Neural cell (in vitro differentiated cells): ENCODE results near the gene ASB6. TPM values are rescaled to one million over a fixed set of nuclear protein-coding genes. Genes with fewer than 3 reads are reported as not detected.

Experiments
- H2AFZ ChIP-seq: fragments of 200-600, 300-800 bp; sonication (generic), shearing (Covaris generic); 2 replicates; pipeline ENCODE4 v1.6.0; 2014; ENCODE audit warnings: low read depth, mild to moderate bottlenecking, antibody characterized with exemption, low read length, moderate library complexity
- H3F3A ChIP-seq: fragments of 200-600 bp; shearing (Covaris generic); 2 replicates; pipeline ENCODE4 v1.6.1; 2016; ENCODE audit warnings: mild to moderate bottlenecking, moderate library complexity, mixed read lengths, antibody characterized with exemption, low read length; ENCODE audit not compliant: insufficient read depth, poor library complexity, severe bottlenecking
- H3K27ac ChIP-seq: fragments of 200-600, 300-800 bp; sonication (generic), shearing (Covaris generic); 2 replicates; pipeline ENCODE4 v1.5.1; 2014; ENCODE audit warnings: mild to moderate bottlenecking, low read length, moderate library complexity
- H3K27me3 ChIP-seq: fragments of 300-800, 200-600 bp; sonication (generic), shearing (Covaris generic); 2 replicates; pipeline ENCODE4 v1.6.0; 2014; ENCODE audit warnings: mild to moderate bottlenecking, low read depth, low read length, moderate library complexity; ENCODE audit not compliant: insufficient read depth
- H3K36me3 ChIP-seq: fragments of 300-800, 200-600 bp; sonication (generic), shearing (Covaris generic); 2 replicates; pipeline ENCODE4 v1.5.1; 2014; ENCODE audit warnings: mild to moderate bottlenecking, antibody characterized with exemption, low read length, moderate library complexity; ENCODE audit not compliant: insufficient read depth
- H3K4me2 ChIP-seq: fragments of 300-800, 200-600 bp; sonication (generic), shearing (Covaris generic); 2 replicates; pipeline ENCODE4 v1.6.0; 2014; ENCODE audit warnings: mild to moderate bottlenecking, low read length
- H3K4me3 ChIP-seq: fragments of 300-800, 200-600 bp; sonication (generic), shearing (Covaris generic); 2 replicates; pipeline ENCODE4 v1.5.1; 2014; ENCODE audit warnings: mild to moderate bottlenecking, low read length, moderate library complexity
- H3K79me2 ChIP-seq: fragments of 200-600 bp; shearing (Covaris generic); replicated peaks from 2 replicates; pipeline ENCODE4 v1.6.0; 2014; ENCODE audit warnings: mild to moderate bottlenecking, low read length, moderate library complexity; ENCODE audit not compliant: insufficient read depth
- H3K9ac ChIP-seq: fragments of 300-800, 200-600 bp; sonication (generic), shearing (Covaris generic); 2 replicates; pipeline ENCODE4 v1.6.1; 2016; ENCODE audit warnings: mild to moderate bottlenecking, low read length, mixed read lengths
- H3K9me2 ChIP-seq: fragments of 200-600 bp; shearing (Covaris generic); 2 replicates; pipeline ENCODE4 v1.6.1; 2016; ENCODE audit warnings: mild to moderate bottlenecking, low read length, mixed read lengths; ENCODE audit not compliant: insufficient read depth
- H3K9me3 ChIP-seq: fragments of 200-600, 300-800 bp; sonication (generic), shearing (Covaris generic); 2 replicates; pipeline ENCODE4 v1.6.1; 2016; ENCODE audit warnings: mild to moderate bottlenecking, mixed run types, low read length, moderate library complexity, mixed read lengths
- H4K20me1 ChIP-seq: fragments of 200-600 bp; shearing (Covaris generic); 2 replicates; pipeline ENCODE4 v1.6.1; 2016; ENCODE audit warnings: mild to moderate bottlenecking, mixed run types; ENCODE audit not compliant: insufficient read depth
- CTCF ChIP-seq: fragments of 450-650 bp; IDR thresholded peaks from 2 replicates; pipeline ENCODE4 v1.5.1; 2014; ENCODE audit warnings: antibody characterized with exemption, mild to moderate bottlenecking, moderate library complexity; ENCODE audit not compliant: poor library complexity, severe bottlenecking
- EP300 ChIP-seq: fragments of 450-650 bp; conservative IDR thresholded peaks from 2 replicates; pipeline ENCODE4 v1.6.1; 2014; ENCODE audit warnings: antibody characterized with exemption, mild to moderate bottlenecking, moderate library complexity; ENCODE audit not compliant: poor library complexity, severe bottlenecking
- EZH2 ChIP-seq: fragments of 200-600, 300-800 bp; shearing (Covaris generic), sonication (generic); IDR thresholded peaks from 2 replicates; pipeline ENCODE4 v1.6.1; 2014; ENCODE audit warnings: antibody characterized with exemption, low read length, borderline replicate concordance, mild to moderate bottlenecking; ENCODE audit not compliant: insufficient read depth, poor library complexity, severe bottlenecking
- POLR2AphosphoS5 ChIP-seq: IDR thresholded peaks from 2 replicates; pipeline ENCODE4 v1.6.1; 2012
- RAD21 ChIP-seq: fragments of 450-650 bp; conservative IDR thresholded peaks from 2 replicates; pipeline ENCODE4 v1.6.1; 2014; ENCODE audit warnings: antibody characterized with exemption, mild to moderate bottlenecking, moderate library complexity
- REST ChIP-seq: IDR thresholded peaks from 2 replicates; pipeline ENCODE4 v1.6.1; 2012; ENCODE audit warnings: borderline replicate concordance
- SMC3 ChIP-seq: fragments of 450-650 bp; conservative IDR thresholded peaks from 2 replicates; pipeline ENCODE4 v1.6.1; 2014; ENCODE audit warnings: antibody characterized with exemption, mild to moderate bottlenecking, moderate library complexity; ENCODE audit not compliant: poor library complexity
- TAF1 ChIP-seq: IDR thresholded peaks from 2 replicates; pipeline ENCODE4 v1.6.1; 2012; ENCODE audit warnings: low read depth
- polyA plus RNA-seq: library from polyadenylated mRNA; depleted of rRNA; stranded (reverse); fragments of >200 nt; gene quantifications from 2 replicates; pipeline ENCODE4 v1.2.3, GENCODE V29; 2014

ASB6 gene
- polyA plus RNA-seq, 1 donor from 2014 or later = 18.4 TPM

DNA sequence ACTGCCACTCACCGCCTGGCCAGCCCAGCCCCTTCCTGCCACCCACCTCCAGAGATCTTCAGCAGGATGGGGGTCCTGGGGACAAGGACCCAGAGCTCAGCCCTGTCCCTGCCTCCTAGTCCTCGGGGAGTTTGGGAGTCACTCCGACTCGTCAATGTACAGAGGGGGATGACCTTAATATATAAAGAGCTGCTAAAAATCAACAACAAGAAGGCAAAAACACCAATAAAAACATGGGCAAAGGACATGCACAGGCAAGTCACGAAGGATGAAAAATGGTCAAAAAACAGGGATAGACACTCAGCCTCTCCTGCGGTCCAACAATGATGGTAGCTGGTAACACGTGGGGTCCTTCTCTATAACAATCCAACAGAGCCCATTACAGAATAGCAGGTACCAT is 4.7 kb upstream of the ASB6 start:
- H3K27ac ChIP-seq = no peak overlapping the region

DNA sequence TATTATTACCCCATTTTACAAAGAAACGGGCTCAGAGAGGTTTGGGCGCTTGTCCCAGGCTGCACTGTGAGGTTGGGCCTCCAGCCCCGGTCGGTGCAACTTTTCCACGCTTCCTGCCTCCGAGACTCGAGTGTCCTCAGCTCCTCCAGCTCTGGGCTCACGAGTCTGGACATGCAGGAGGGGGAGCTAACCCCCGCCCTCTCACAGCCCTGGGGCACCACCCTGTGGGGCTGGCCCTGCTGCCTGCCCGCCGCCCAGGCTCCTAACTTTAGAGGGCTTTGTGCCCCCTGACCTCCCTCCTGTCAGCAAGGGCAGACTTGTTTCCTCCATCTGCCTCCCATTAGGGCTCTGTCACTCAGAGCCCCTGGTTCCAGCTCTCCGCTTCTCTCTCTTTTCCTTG is 4.3 kb upstream of the ASB6 start:
- Histone ChIP-seq H3K79me2 (peaks cover 7% of the 10 kb centered on the region), H3F3A (no peaks in the 10 kb centered on the region), H3K4me3 (no peak overlapping the region), H2AFZ (no peak overlapping the region), H4K20me1 (no peaks in the 10 kb centered on the region), H3K27ac (no peak overlapping the region), H3K9me2 (no peaks in the 10 kb centered on the region), H3K36me3 (no peaks in the 10 kb centered on the region), H3K4me2 (no peak overlapping the region), H3K27me3 (no peaks in the 10 kb centered on the region), H3K9me3 (no peaks in the 10 kb centered on the region), H3K9ac (no peak overlapping the region)
- TF ChIP-seq TAF1 (no peak), EZH2 (no peak), RAD21 (no peak), EP300 (no peak), POLR2AphosphoS5 (no peak), REST (no peak), SMC3 (no peak), CTCF (no peak)

More for the DNA sequence above, 4.7 kb upstream of the ASB6 start:
- Histone ChIP-seq H3K4me3 (no peak overlapping the region), H4K20me1 (no peaks in the 10 kb centered on the region), H3K27me3 (no peaks in the 10 kb centered on the region), H3F3A (no peaks in the 10 kb centered on the region), H3K9me3 (no peaks in the 10 kb centered on the region), H3K79me2 (peaks cover 3% of the 10 kb centered on the region), H3K9me2 (no peaks in the 10 kb centered on the region), H3K36me3 (no peaks in the 10 kb centered on the region), H2AFZ (no peak overlapping the region), H3K4me2 (no peak overlapping the region), H3K9ac (no peak overlapping the region)
- TF ChIP-seq POLR2AphosphoS5 (no peak), CTCF (no peak), SMC3 (no peak), EZH2 (no peak), REST (no peak), TAF1 (no peak), RAD21 (no peak)
